Spleen (tissue), 7 donors: Measurements from ENCODE around the gene ATOSA.

Source experiments
- POLR2A ChIP-seq, 3 donors: fragments of 450-650 bp; IDR thresholded peaks; one replicate each; pipeline ENCODE4 v1.5.1; 2017; ENCODE audit warnings: antibody characterized with exemption in 3 of 3, mild to moderate bottlenecking in 1 of 3
- POLR2AphosphoS5 ChIP-seq, 3 donors: sonication (generic); formaldehyde crosslinking; IDR thresholded peaks; one replicate each; pipeline ENCODE4 v1.5.1; 2017; ENCODE audit warnings: antibody characterized with exemption in 3 of 3
- TF ChIP-seq, protein P1 (sequence below), 11 experiments: fragments of 200-600 bp in 7 of 11; fragments of 450-650 bp in 4 of 11; sonication (generic) in 4 of 11; IDR thresholded peaks in 8 of 11; conservative IDR thresholded peaks in 3 of 11; 1 replicate in 7 of 11; 2 replicates in 4 of 11; pipeline versions ENCODE4 v1.4.0 to v1.8.0; 2016 to 2021; ENCODE audit warnings: antibody characterized with exemption in 11 of 11, inconsistent platforms in 4 of 11, mild to moderate bottlenecking in 1 of 11
- donor health status: DM: no; HTN: no; CAD: no; lungs with moderate emphysema.
- donor health status: DM: no; HTN: no; CAD: no.
- donor health status: DM: no; HTN: no; CAD: no.

GRCh38 chr15:52727815-52728214 is 48.6 kb upstream of the ATOSA start:
- TF ChIP-seq, protein P1, sequence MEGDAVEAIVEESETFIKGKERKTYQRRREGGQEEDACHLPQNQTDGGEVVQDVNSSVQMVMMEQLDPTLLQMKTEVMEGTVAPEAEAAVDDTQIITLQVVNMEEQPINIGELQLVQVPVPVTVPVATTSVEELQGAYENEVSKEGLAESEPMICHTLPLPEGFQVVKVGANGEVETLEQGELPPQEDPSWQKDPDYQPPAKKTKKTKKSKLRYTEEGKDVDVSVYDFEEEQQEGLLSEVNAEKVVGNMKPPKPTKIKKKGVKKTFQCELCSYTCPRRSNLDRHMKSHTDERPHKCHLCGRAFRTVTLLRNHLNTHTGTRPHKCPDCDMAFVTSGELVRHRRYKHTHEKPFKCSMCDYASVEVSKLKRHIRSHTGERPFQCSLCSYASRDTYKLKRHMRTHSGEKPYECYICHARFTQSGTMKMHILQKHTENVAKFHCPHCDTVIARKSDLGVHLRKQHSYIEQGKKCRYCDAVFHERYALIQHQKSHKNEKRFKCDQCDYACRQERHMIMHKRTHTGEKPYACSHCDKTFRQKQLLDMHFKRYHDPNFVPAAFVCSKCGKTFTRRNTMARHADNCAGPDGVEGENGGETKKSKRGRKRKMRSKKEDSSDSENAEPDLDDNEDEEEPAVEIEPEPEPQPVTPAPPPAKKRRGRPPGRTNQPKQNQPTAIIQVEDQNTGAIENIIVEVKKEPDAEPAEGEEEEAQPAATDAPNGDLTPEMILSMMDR (IDR thresholded peaks at IDR 0.05 in 8 of 11, conservative IDR thresholded peaks at IDR 0.05 in 3 of 11), result no peak
- TF ChIP-seq POLR2A (IDR thresholded peaks at IDR 0.05) (no peak), POLR2AphosphoS5 (IDR thresholded peaks at IDR 0.05) (no peak)
